Upper lobe of left lung (tissue), 4 donors: ENCODE data around the gene PLCH2.

Experiments
- EP300 ChIP-seq, 4 donors: sonication (generic); formaldehyde crosslinking; IDR thresholded peaks; one replicate each; pipeline ENCODE4 v1.5.1; 2017; ENCODE audit warnings: antibody characterized with exemption in 4 of 4, control low read depth in 2 of 4
- POLR2A ChIP-seq, 4 donors: fragments of 450-650 bp; IDR thresholded peaks; one replicate each; pipeline ENCODE4 v1.5.1; 2016 to 2017; ENCODE audit warnings: antibody characterized with exemption in 4 of 4, mild to moderate bottlenecking in 2 of 4

- TF ChIP-seq POLR2A (IDR thresholded peaks at IDR 0.05) (no peak), EP300 (IDR thresholded peaks at IDR 0.05) (no peak)
These were observed 65.6 kb downstream of the PLCH2 start for GRCh38 chr1:2541619-2542245.
